T-helper 1 cell (primary cell): ENCODE measurements around the gene IL18.
A peak's percentile ranks its signal among the peaks of the same experiment; 100 is the strongest.
"Not testable (repeated sequence)": the region's sequence is repeated elsewhere in the genome, so short reads cannot be mapped to it uniquely, and the experiment has no call there.

Experiments
- DNase-seq, 5 donors: peaks; one replicate each; pipeline ENCODE4 v3.0.0-alpha.2; 2012 to 2020

The IL18 gene

DNA sequence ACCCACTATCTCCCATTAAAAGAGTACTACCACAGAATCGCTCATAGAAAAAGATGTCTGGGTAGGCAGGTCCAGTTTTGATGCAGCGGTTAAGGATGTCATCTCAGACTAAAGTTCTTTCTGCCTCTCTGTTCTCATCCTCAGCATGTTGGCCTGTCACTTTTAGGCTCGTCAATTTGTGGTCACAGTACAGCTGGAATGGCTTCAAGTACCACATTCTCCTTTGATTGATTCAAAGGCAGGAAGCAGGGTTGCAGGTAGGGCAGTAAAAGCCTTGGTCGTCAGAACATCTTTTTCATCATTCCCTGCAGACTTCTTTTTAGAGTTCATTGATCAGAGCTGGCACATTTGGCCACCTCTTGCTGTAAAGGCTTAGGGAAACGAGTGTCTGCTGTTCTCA is 48.5 kb downstream of the IL18 start:
- DNase-seq, result no peak

DNA sequence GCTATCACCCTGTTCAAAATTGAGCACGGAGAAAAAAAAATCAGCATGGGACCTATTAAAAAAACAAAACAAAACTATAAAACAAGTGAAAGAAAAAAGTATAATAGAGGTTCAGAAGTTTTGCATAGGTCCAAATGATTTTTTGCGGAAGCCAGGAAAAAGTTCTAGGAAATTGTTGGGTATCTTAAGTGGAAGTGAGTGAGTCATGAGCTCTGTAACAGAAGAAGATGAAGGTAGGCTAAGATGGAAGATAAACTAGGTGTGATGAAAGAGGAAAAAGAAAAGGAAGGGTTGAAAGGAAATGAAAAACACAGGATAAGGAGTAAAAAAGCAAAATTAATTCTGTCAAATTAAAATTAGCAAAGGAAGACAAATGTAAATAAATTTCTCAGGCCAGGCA is 49.4 kb downstream of the IL18 start:
- DNase-seq, result no peak

DNA sequence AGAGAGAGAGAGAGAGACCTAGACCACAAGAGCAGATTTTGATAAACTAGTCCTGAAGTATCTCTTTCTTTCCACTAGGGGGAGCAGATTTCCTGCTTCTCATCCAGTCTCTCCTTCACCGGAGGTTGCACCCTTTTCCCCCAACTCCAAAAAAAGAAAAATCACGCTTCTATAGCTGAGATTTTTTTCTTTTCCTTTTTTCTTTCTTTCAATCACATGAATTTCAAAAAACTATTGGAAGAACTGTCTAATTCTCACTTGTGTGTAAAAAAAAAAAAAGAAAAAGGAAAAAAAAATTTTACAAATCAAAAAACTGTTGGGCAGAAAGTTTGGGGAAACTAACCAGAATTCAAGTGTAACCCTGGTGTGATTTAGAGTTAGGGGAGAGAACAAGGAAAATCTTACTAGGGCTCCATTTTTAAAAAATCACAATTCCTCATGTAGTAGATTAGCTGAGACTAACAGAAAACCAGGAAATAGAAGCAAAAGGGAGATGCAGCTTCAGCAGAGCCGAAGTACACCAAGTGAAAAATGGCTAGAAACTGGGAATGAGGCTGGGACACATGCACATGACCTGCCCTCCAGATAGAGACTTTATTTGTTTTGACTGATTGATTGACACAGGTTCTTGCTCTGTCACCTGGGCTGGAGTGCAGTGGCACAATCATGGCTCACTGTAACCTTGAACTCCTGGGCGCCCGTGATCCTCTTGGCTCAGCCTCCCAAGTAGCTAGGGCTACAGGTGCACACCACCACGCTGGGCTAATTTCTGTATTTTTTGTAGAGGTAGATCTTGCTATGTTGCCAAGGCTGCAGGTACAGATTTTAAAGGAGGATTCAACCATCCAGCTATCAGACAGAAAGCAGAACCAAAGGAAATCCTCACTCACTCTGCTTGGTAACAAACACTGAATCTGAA is 50.1 kb downstream of the IL18 start:
- DNase-seq, result peak in 2 of 5 donors; percentile 1 to 42

DNA sequence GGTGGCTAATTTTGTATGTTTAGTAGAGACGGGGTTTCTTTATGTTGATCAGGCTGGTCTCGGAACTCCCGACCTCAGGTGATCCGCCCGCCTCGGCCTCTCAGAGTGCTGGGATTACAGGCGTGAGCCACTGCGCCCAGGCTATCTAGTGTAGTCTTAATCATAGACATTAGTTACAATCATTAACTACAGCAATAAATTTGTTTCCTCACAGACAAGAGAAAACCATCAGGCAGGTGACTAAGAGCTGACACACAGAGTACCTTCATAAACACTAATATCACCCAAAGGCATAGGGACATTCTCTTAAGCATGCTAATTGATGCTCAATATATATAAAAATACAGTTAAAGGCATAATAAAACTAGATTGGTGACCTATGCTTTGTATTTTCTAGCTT is 57.8 kb downstream of the IL18 start:
- no peak for DNase-seq

DNA sequence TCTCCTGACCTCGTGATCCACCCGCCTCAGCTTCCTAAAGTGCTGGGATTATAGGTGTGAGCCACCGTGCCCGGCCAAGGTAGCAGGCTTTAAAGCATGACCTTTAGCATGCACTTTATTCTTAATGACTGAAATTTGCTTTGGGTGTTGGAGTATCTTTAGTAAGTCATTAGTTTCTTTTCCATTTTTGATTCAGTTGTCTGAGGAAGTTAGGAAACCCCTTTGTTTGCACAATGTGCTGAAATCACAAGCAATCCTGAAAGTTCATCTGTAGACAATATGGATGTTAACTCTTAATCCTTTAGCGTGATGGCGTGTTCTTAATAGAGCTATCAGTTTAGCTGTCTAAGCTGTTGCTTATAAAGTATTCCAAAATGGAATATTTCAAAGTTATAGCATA is 60.4 kb downstream of the IL18 start:
- no peak for DNase-seq

DNA sequence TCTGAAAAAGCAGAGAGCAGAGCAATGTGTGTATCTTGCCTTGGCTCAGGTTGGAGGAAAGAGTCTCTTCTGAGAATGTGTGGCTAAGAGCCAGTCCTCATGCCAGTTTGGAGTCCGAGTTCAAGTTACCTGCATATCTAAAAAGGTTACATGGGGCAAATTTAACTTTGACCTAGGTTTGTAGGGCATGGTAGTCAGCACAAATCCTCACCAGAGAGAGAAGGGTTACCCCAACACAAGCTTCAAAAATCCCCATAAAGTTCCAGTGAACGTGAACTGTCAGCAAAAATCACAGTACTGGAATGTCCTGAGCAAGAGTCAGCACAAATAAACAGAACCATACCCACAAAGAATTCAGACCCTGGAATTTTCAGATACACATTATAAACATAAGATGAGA is 63.4 kb downstream of the IL18 start:
- no peak for DNase-seq

DNA sequence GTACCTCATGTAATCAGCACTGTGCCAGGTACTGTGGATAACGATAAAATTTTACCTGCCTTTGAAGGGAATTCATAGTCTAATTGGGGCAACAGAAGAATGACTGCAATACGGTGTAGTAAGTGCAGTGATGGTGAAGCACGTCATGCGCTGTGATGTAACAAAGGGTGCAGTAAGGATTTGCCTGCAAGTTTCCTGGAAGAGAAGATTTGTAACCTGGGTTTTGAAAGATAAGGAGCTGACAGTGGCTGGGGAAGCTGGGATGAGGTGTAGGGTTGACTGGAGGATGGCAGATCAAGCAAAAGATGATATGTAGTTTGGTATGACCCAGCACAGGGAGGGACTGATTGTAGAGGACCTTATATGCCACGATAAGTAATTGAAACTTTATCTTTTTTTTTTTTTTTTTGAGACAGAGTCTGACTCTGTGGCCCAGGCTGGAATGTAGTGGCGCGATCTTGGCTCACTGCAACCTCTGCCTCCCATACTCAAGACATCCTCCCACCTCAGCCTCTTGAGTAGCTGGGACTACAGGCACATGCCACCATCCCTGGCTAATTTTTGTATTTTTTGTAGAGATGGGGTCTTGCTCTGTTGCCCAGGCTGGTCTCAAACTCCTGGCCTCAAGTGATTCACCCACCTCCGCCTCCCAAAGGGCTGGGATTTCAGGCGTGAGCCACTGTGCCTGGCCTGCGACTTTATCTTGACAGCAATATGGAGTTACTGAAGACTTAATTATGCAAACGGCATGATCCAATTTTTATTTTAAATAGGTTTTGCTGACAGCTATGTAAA is 66.0 kb downstream of the IL18 start:
- DNase-seq, result no peak

DNA sequence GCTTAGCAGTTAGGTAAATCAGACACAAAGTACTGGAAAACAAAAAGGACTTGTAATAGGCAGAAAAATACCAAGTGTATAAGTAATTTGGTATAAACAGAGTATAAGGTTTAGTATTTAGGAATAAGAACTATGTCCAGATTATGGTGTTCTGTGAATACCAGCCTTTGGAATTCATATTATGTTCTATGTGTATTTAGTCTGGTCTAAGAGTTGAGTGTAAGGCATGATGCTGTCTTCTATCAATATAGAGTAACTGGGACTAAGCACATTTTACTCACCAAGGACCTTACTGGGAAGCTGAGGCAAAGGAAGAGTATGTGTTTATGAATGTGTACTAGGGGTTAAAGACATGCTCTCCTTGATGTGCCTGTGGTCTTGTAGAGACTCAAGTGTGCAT is 67.7 kb downstream of the IL18 start:
- no peak for DNase-seq

DNA sequence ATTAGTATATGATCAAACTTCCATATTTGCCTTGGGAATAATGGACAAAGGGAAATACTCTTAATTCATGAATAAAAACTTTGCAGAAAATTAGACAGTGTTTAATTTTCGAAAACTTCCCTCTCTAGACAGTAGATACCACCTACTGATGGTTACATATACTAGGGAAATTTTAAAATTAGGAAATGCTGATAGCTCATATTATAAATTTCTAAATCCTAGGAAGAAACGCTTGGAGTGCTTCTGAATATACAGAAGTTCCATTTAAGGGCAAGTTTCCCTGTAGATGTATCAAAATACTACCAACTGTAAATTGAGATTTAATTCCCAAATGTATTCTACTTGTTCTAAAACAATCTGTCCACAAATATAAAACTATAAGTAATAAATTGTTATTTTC is 68.6 kb downstream of the IL18 start:
- not testable (repeated sequence) for DNase-seq
